Measurements from ENCODE around the gene GPR158. TPM values are rescaled to one million over a fixed set of nuclear protein-coding genes. Genes with fewer than 3 reads are reported as not detected.

GPR158 gene
- 0.23 and 0.68 TPM in 2 replicates for total RNA-seq (ENCODE audit: low replicate concordance)

GRCh38 chr10:25174461-25175230 is at the start of gene GPR158:
Gene GPR158 (plus strand): TSS chr10:25175001. CDS start chr10:25175421, 420 bp downstream.

Other genes with a start within 250 kb of the GPR158 start
- gene PRTFDC1, start 222.4 kb upstream of the GPR158 start, total RNA-seq (ENCODE audit: low replicate concordance): 12.6 and 40.1 TPM in 2 replicates
- gene ENKUR, start 158.8 kb upstream of the GPR158 start, total RNA-seq (ENCODE audit: low replicate concordance): 0.23 TPM in 1 of 2 replicates, not detected in the other
- 1.9 and 3.5 TPM in 2 replicates for gene THNSL1, start 158.4 kb upstream of the GPR158 start, total RNA-seq (ENCODE audit: low replicate concordance)

All from smooth muscle cell of the coronary artery (primary cell).